HG02840 (cell line): ENCODE data around the gene NGFR.

Experiments used
- ATAC-seq: cut with Tn5 transposase; IDR thresholded peaks from one replicate; pipeline ENCODE4 v1.9.1; 2021; ENCODE audit warnings: mild to moderate bottlenecking, moderate library complexity, moderate number of reproducible peaks; ENCODE audit not compliant: unreplicated experiment, low FRiP score

The NGFR gene

DNA sequence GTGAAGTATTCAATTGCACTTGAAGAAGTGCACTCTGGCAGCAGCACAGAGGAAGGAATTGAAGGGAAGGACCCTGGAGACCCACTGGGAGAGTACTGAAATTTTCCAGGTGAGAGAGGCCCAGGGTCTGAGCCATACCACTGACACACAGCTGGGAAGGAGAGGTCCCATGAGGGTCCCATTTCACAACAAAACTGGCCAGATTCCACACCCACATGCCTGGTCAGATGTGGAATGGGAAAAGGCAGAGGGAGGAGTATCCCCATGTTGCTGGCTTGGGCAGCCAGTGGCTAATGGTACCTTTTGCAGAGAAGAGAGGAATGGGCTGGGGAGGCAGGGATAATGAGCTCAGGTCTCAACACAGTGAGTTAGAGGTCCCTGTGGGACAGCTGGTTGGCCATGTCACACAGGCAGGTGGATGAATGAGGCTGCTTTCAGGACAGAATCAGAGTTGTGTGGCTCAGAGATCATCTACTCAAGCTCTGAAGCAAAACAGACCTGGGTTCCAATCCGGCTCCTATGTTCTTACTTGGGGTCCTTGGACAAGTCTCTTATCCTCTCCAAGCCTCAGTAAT, 26.2 kb upstream of the NGFR start:
- no peak for ATAC-seq

DNA sequence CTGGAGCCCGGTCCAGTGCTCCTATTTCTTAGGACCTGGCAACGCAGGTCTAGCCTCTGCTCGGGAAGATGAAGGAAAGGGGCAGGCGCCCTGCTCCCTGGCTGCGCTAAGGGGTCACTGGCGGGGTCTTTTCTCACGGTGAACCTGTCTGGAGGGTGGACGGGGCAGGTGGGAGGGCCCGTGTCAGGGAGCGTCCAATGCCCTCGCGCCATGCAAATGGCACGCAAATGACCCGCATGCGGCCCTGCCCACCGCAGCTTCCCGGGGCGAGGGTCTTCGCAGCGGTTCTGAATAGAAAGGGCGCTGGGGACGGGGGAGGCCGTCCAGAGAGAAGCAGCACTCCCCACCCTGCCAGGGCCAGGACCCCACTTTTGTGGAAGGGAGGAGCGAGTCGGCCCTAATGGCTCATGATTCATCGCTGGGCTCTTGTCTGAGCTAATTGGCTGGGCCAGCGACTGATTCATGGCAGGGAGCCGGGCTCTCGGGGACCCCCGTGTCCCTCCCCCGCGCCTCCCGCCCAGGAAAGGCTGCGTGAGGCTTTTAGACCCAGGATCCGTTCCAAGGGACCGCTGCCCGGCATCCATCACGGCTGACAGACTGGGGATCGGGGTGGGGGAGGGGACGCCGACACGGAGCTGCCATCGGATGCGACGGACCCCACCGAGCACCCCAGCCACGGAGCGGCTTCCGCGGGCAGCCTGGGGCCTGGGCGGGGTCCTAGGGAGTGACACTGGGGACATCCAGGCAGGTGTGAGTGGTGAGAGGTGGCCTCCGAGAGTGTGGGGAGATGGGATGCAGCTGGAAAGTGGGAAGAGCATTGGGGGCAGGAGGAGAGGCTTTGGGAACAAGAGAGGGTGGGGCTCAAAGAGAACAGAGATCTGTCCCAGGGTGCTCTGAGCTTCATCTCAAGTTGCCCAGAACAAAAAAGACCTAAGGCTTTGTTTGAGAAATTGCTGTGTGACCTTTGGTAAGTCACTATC, 25.0 kb upstream of the NGFR start:
- no peak for ATAC-seq

DNA sequence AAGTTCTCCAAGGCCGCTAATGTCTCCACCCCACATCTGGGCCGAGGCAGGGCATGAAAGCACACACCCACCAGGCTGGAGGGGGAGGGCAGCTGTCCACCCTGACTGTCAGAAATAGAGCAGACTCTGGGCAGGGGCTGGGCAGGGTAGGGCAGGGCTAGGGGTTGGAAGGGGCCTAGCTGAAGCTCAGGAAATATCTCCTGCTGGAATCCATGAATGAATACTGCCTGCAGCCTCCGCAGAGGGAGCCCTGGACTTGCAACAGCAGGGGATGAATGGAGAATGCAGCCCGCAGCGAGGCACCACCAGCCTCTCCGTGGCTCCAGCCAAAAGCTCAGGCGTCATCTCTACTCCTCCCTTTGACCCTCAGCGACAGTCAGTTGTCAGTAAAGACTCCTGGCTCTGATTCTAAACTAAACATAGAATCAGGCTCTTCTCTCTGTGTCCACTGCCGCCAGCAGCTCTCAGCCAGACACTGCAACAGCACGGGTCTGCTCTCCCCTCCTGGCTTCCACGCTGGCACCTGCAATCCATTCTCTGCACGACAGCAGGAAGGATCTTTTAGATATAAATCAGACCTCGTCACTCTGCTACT, 23.9 kb upstream of the NGFR start:
- ATAC-seq, result no peak

DNA sequence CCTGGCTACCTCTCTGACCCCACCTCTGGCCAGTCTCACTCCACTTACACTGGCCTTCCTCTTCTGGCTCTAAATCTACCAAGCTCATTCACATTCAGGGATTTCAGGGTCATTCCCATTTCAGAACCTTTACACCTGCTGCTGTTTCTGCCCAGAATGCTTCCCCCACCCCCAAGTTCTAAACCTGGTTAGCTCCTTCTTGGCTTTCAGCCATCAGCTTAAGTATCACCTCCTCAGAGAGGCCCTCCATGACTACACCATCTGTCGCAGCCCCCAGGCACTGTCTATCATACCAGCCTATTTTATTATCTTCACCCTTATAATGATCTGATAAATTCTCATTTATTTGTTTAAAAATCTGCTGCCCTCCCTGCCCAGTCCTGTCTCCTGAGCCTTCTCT, 23.3 kb upstream of the NGFR start:
- no peak for ATAC-seq

DNA sequence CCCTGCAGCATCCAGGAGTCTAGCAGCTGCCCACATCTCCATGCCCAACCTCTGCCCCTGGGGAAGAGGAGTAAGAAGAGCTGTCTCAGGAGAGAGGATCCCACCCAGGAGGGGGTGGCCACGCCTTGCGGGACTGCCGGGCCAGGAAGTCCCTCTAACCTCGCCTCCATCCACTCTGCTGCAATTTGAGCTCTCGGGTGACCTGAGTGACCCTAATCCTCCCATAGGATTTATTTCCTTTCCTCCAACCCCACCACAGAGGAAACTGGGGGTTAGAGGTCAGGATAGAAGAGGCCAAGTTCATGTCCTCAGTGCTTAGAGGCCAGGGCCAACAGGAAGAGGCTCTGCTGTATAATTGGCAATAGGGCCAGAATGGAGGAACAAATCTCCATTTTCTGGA, 22.6 kb upstream of the NGFR start:
- no peak for ATAC-seq

DNA sequence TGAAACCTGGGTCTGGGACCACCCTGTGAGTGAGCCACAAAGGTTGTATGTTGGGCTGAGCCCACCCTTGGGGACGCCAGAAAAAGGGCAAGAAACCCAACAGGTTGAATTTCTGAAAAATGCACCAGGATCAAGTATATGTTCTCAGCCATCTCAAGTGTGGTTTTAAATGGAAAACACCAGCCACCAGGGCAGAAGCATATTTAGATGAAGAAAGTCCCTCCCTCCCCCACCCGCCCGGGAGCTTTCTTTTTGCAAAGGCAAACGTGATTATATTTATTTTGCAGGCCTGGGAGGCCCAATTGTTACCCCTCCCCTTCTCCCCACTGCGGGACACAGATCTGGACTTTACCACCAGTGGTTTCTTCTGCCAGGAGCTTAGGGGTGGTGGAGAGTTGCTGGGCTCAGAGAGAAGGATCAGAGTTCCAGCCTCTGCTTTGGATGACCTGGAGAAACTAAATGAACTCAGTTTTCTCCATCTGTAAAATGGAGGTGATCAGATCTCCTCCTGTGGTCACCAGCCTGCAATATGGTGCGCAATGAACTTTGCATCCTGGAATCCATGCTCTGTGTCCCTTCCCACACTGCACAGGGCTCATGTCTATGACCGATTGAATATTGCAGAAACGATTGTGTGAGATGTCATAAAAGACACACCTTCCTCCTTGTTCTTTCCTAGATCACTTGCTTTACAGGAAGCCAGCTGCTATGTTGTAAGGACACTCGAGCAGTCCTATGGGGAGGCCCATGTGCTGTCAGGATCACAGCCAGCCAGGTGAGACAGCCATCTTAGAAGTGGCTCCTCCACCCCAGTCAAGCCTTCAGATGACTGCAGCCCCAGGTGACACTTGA, 21.0 kb upstream of the NGFR start:
- ATAC-seq, result no peak

DNA sequence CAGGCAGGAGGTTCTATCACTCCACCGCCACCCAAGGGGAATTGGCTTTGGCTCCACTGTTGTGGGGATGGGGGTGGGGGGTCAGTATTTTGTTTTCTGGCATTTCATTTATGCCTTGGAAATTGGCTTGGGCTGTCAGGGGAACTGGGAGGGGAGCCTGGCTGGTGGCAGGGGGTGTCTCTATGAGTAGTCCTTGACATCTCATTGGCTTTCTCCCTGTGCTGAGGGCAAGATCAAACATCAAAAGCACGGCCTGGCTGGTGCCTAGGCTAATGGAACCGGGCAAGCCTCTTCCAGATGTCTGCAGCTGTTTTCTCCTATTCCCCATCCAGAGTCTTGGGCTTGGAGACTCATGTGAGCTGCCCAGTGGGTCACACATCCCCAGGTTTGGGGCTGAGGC, 17.4 kb upstream of the NGFR start:
- no peak for ATAC-seq

DNA sequence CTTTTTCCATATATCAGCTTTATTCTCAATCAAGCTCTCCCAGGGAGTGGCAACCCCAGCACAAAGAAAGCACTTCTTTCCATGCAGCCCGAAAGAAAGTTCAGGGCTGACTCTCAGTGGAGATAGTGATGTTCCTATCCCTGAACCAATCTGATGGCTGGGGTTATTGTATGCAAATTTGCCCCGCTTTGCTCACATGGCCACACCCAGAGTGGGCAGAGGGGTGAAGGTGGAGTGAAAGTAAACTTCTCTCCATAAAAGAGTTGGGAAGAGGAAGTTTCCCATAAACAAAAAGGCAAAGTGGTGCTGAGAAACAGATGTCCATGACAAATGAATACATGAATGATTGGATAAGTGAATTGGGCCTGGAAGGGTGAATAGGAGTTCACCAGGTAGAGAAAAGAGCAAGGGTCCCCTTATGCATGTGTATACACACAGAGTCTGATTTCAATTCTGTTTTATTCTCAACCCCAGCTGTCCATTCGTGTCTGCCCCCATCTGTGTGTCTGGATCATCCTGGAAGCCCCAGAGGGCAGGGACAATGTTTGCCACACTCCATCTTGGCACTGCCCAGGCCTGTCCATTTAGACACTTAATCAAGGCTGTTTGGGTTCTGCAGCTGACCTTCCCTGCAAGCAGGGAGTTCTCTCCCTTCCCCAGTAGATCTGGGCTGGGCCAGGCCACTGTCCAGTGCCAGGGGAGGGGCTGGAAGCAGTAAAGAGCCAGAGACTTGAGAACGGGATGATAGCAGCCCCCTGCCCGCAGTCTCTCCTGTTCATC, 14.1 kb upstream of the NGFR start:
- ATAC-seq, result no peak

DNA sequence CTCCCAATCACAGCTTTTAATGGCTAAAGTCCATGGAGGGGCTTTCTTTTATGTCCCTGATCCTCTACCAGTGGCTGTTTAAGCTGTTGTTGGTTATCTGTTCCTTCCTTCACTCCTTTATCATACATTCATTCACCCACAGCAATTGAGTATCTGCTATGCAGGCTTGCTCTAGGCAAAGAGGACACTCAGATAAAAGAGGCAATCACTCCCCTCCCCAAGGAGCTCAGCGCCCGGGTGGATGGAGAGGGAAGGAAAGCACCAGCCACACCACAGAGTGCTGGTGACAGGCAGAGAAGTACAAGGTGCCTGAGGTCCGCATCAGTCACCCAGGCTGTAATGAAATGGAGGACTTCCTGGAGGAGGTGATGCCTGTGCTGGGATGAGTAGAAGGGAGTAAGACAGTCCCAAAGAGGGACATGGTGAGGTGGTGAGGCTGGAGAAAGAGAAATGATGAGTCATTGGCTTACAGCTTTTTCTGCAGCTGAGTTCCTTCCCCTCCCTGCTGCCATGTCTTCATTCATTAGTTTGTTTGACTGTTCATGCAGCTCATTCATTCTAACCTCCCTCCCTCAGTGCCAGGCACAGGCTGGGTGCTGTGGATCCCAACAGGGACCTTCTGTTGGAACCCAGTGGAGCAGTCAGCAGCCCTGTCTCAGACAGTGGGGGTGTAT, 12.8 kb upstream of the NGFR start:
- ATAC-seq, result no peak

DNA sequence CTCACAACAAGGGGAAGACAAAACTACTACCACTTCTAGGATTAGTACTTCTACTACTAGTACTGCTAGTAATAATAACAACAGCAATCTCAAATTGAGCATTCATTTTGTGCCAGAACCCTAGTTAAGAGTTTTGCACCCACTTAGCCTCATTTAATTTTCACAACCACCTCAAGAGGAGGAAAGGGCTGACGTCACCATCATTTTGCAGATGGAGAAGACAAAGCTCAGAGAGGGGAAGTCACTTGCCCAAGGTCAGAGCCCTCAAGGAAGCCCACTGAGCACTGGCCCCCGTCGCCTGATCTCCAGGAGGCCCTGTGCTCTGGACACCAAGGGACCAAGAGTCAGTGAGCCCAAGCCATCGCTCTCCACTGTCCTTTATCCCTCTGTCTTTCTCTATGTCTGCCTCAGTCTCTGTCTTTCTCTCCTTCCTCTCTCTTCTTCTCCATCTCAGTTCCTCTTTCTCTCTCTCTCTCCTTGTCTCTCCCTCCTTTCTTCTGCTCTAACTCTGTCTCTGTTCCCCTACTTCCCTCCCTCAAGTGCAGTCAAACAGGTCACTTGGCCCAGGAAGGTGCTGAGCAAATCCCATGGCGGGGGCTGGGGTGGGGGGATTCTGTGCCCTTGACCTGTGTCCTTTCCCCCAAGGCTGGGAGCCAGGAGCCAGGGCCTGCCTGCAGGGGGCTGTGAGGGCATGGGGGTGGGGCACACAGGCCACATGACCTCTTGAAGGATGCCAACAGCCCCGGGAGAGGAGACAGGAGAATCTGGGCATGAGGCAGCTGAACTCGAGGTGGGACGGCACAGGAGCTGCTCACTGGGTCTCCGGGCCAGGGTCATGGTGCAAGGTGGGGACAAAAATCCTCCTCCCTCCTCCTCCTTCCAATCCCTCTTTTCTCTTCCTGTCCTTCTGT, 11.2 kb upstream of the NGFR start:
- no peak for ATAC-seq

DNA sequence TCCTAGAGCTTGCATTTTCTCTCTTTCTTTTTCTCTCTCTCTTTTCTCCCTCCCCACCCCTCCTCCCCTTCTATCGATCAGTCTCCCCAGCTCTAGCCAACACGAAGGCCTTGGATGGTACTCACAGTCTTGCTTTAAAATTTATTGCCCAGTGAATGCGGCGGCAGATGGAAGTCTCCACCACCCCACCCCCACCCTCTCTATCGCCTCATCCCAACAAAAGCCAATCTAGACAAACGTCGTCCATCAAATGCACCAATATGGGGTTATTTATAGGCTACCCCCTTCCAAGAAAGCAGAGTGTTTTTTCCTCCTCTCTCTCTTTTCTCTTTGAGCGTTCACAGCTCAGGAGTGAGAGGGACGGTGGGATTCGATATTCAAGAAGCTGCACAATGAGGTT, 10.5 kb upstream of the NGFR start:
- no peak for ATAC-seq

DNA sequence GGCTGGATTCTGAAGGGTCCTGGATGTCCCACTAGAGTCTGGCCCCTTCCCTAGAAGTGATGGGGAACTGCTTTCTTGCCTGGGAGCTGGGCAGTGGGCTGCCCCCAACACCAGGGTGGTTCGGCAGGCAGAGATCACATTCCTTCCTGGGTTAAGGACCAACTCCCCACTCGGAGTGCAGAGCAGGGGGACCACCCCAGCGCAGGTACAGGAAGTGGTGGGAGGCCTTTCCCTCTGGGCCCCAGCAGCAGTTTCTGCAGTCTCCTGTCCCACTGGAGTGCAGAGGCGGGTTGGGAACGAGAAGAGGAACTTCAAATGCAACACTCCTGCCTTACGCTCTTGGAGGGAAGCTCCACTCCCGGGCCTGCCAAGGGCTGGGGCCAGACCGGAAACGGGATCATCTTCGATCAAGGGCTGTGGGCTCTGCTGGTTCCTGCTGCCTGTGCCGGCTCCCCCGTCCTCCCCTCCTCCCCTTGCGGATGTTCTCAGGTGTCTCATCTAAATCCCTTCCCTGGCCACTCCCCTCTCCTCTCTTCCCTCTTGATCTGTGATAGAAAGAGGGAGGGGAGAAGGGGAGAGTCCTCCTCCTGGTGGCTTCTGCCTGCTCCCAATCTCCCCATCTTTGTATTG, 9.0 kb upstream of the NGFR start:
- no peak for ATAC-seq

DNA sequence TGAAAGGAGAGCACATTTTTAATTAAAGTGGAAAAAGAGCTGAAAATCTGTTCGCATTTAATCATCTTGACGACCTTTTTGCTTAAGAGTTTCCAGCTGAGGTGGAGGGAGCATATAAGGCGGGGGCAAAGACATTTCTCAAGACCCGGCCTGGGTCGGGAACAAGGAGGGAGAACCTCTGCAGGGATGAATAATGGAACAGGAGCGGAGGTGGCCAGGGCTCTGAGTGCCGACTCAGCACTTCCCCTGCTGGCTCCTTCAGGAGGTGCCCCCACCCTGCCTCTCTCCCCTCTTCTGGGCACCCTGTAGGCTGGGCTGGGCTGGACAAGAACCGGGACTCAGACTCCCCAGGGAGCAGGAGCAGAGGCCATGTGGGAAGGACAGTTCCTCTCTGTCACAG, 7.9 kb upstream of the NGFR start:
- no peak for ATAC-seq

DNA sequence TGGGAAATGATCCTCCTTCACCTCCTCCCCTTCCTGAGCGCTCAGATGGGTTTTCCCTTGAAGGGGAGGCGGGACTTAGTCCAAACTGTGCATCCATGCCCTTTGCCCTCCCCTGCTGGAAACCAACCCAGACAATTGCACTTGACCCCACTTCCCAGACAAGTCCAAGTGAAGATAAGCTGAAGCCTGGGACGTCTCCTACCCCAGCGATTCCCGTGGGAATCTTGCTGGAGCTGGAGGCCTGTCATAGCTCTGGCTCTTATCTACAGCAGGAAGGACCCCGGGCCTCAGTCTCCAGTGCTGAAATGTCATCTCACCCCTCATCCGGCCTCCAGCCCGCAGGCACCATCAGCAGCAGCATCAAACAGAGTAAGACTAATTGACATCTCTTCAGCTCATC, 6.5 kb upstream of the NGFR start:
- ATAC-seq, result no peak

DNA sequence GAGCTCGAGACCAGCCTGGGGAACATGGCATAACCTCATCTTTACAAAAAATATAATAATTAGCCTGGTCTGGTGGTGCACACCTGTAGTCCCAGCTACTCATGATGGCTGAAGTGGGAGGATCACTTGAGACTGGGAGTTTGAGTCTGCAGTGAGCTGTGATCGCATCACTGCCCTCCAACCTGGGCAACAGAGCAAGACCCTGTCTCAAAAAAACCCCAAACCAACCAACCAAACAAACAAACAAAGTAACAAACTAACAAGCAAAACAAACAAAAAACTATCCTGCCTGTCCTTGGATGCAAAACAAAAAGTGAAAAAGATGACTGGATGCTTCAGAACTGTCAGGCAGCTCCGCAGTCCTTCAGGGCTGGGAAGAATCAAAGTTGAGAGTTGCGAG, 5.7 kb upstream of the NGFR start:
- no peak for ATAC-seq

DNA sequence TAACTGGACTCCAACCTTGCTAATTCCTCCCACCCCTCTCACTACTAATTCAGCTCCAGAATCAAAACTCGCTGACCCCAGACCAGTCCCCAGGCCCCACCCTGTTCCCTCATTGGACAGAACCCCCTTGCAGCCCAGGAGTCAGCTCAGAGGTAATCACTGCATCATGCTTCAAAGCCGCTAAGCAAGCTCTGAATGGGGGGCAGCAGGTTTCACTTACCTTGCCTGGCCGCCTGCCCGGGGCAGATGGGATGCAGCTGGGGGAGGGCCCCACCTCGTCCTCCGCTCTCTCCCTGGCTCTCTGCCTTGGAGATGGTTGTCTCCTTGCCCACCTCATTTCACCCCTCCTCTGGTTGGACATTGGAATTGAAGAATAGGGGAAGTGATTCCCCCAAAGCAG, 4.8 kb upstream of the NGFR start:
- ATAC-seq, result no peak

DNA sequence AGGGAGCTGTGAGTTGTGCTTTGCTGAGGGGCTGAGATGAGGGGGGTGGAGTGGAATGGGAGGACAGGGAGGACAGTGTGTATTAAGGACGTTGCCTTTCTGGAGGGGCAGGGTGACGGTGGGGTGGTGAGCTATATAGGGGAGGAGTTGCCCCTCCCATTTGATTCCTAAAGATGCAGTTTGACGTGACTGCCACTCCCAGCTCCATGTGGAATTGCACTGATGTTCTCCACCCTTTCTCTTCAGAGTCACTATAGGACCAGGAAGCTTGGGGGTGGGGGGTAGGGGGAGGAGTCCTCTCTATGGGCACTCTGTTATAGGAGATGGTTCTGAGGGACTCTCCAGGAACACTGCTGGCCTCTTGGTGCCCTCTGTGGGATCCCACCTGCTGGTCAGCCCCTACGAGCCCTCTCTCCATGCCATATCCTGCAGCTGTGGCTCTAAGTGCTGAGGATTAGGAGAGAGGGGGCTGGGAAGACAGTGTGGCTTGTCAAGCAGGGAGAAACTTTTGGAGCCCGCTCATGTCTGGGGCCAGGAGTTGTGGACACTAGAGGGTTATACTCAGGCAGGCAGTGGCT, 3.8 kb upstream of the NGFR start:
- ATAC-seq, result no peak
